ENCODE results near the gene NACA2.

Gene NACA2

GRCh38 chr17:61619953-61620352, 28.9 kb upstream of the NACA2 start:
- no peak for TF ChIP-seq JUND (IDR thresholded peaks at IDR 0.05; ENCODE audit: low read depth)
- no peak for DNase-seq (ENCODE audit: low read depth in 1 of 2, low spot score in 1 of 2)
- in situ Hi-C loops (cut with HindIII; ENCODE audit: low pct_unique_long_range_greater_than_20kb, low sequenced_read_pairs) = no loop called here

- in situ Hi-C loops (cut with HindIII; ENCODE audit: low pct_unique_long_range_greater_than_20kb, low sequenced_read_pairs) = no loop called here
- no peak for DNase-seq (ENCODE audit: low read depth in 1 of 2, low spot score in 1 of 2)
These were observed 28.5 kb upstream of the NACA2 start for GRCh38 chr17:61619493-61619892.

DNA sequence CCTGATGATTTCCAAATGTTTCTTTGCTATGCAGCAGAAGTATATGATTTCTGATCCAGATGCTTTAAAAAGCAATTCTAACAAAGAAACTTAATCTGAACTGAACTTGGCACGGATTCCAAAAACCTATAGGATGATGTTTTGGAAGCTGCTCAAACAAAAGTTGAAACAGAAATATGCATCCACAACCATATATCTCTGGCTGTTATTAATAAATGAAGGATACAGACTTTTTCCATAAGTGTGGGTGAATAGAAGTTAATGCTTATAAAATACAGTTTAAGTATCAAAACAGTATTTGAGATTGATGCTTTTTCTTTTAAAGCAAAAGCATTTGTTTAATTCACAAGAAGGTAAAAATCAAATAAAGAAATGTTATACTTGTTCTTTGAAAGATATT, 27.9 kb upstream of the NACA2 start:
- no peak for DNase-seq (ENCODE audit: low read depth in 1 of 2, low spot score in 1 of 2)
- no peak for TF ChIP-seq JUND (IDR thresholded peaks at IDR 0.05; ENCODE audit: low read depth)
- in situ Hi-C loops (cut with HindIII; ENCODE audit: low pct_unique_long_range_greater_than_20kb, low sequenced_read_pairs) = no loop called here

More at GRCh38 chr17:61619493-61619892, 28.5 kb upstream of the NACA2 start:
- TF ChIP-seq JUND (IDR thresholded peaks at IDR 0.05; ENCODE audit: low read depth) = no peak

DNA sequence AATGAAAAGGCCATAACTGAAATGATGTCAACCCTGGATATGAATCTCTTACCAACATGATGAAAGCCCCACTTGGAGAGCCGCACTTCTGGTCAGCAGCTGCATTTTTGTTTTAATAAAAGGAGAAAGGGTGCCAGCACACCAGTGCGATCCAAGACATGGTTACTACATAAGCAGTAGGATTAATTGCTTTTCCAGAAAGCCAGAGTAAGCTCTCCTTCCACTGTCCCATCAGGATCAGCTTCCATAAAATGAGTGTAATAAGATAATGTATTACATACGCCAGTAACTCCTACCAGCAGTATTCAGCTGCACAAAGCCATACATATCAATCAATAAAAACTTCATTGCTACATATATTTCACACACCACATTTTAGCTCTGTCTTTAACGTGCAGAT, 26.3 kb upstream of the NACA2 start:
- no peak for TF ChIP-seq JUND (IDR thresholded peaks at IDR 0.05; ENCODE audit: low read depth)
- DNase-seq (ENCODE audit: low read depth in 1 of 2, low spot score in 1 of 2) = no peak
- in situ Hi-C loops (cut with HindIII; ENCODE audit: low pct_unique_long_range_greater_than_20kb, low sequenced_read_pairs) = no loop called here

DNA sequence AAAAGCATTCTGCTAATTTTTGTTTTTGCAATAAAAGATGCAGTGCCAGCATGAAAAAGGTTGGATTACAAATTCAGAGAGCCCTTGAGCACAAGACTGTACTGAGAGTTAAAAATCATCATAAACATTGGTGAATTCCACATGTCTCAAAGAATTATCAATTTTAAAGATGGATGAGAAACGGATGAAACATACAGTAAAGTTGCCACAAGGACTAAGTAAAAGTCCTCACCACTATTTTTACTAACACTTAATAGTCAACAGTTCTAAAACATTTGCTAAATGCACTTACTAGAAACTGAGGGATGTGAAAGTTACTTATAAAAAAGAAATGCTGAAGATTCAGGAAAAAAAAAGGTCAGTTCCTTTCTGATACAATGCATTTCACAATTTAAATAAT, 25.8 kb upstream of the NACA2 start:
- TF ChIP-seq JUND (IDR thresholded peaks at IDR 0.05; ENCODE audit: low read depth) = no peak
- in situ Hi-C loops (cut with HindIII; ENCODE audit: low pct_unique_long_range_greater_than_20kb, low sequenced_read_pairs) = no loop called here

GRCh38 chr17:61614219-61614618, 23.2 kb upstream of the NACA2 start:
- no peak for TF ChIP-seq JUND (IDR thresholded peaks at IDR 0.05; ENCODE audit: low read depth)
- no peak for DNase-seq (ENCODE audit: low read depth in 1 of 2, low spot score in 1 of 2)
- in situ Hi-C loops (cut with HindIII; ENCODE audit: low pct_unique_long_range_greater_than_20kb, low sequenced_read_pairs) = no loop called here

More for the DNA sequence above, 25.8 kb upstream of the NACA2 start:
- DNase-seq (ENCODE audit: low read depth in 1 of 2, low spot score in 1 of 2) = no peak

DNA sequence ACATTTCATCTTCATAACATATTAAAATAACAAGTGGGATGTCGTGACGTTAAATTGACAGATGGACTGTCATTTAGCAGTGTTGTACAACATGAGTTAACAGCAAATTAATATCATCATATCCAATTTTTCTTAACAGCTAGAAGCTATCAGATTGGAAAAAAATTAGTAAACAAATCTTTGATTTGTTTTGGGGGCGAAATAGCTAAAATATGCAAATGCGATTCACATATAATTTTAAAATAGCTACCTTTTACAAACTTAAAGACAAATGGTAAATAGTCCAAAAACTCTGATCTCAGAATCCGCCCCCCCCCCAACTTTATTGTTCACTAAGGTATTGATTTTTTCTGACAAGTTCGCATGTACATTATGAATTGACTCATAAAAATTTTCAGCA, 20.3 kb upstream of the NACA2 start:
- no peak for DNase-seq (ENCODE audit: low read depth in 1 of 2, low spot score in 1 of 2)
- in situ Hi-C loops (cut with HindIII; ENCODE audit: low pct_unique_long_range_greater_than_20kb, low sequenced_read_pairs) = no loop called here
- TF ChIP-seq JUND (IDR thresholded peaks at IDR 0.05; ENCODE audit: low read depth) = no peak

DNA sequence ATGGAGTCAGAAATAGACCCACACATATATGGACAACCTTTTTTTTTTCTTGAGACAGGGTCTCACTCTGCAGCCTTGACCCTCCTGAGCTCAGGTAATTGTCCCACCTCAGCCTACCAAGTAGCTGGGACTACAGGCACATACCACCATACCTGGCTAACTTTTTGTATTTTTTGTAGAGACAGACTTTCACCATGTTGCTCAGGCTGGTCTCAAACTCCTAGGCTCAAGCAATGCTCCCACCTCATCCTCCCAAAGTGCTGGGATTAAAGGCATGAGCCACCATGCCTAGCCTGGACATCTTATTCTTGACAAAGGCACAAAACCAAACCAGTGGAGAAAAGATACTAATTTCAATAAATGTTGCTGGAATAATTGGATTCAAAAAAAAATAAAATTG, 14.7 kb upstream of the NACA2 start:
- TF ChIP-seq JUND (IDR thresholded peaks at IDR 0.05; ENCODE audit: low read depth) = no peak
- DNase-seq (ENCODE audit: low read depth in 1 of 2, low spot score in 1 of 2) = no peak
- in situ Hi-C loops (cut with HindIII; ENCODE audit: low pct_unique_long_range_greater_than_20kb, low sequenced_read_pairs) = no loop called here

- in situ Hi-C loops (cut with HindIII; ENCODE audit: low pct_unique_long_range_greater_than_20kb, low sequenced_read_pairs) = no loop called here
- TF ChIP-seq JUND (IDR thresholded peaks at IDR 0.05; ENCODE audit: low read depth) = no peak
- no peak for DNase-seq (ENCODE audit: low read depth in 1 of 2, low spot score in 1 of 2)
These were observed 10.3 kb upstream of the NACA2 start for GRCh38 chr17:61601297-61601696.

DNA sequence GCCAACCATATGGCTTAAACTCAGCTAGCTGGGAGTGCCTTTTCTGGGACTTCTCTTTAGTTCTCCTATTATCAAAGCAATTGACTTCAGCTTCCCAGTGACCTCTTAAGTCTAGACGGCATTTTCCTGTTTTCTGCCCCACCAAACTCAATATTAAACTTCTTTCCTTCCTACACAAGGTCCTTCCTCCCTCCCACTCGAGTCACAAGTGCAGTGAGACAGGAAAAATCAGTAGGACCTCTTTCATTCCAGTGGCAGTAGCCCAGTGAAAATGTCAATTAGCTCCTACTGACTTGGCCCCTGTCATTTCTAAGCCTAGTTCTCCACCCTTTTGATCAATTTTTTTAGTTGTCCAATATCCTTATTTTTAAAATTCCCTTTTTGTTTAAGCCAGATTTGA, 9.6 kb upstream of the NACA2 start:
- TF ChIP-seq JUND (IDR thresholded peaks at IDR 0.05; ENCODE audit: low read depth) = no peak
- DNase-seq (ENCODE audit: low read depth in 1 of 2, low spot score in 1 of 2) = no peak
- in situ Hi-C loops (cut with HindIII; ENCODE audit: low pct_unique_long_range_greater_than_20kb, low sequenced_read_pairs) = no loop called here

DNA sequence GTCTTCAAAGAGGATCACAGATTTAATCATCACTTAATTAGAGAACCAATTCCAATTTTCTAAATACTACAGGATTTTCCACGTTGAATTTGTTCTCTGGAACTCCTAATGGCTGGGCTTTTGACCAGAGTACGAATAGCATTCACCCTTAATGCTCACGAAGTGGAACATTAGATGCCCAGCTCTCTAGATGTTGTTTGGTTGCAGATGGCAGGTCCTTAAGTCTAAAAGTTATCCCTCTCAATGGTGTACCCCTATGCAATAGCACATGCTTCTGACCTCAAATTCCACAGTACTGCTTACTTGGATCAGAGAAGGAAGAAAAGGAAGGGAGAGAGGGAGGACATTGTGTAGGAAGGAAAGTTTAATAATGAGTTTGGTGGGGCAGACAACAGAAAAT, 8.6 kb upstream of the NACA2 start:
- in situ Hi-C loops (cut with HindIII; ENCODE audit: low pct_unique_long_range_greater_than_20kb, low sequenced_read_pairs) = no loop called here
- no peak for DNase-seq (ENCODE audit: low read depth in 1 of 2, low spot score in 1 of 2)
- no peak for TF ChIP-seq JUND (IDR thresholded peaks at IDR 0.05; ENCODE audit: low read depth)

DNA sequence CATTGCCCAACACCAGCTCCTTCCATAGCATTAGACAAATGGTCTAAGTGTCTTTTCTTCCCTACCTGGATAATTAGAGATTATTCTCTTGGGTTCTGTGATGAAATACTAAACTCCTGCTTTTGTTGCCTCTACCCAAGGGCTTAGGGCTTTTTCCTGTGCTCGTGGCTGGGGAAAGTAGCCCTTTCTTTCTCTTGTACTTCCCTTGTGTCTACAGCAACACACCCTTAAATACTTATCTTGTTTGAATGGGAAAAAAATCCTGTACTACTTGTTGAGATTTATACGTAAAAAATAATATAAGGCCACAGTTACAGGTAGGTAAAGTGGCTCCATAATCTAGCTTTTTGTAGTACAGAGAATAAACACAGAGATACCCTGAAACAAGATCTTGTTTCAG, 7.0 kb upstream of the NACA2 start:
- TF ChIP-seq JUND (IDR thresholded peaks at IDR 0.05; ENCODE audit: low read depth) = no peak
- in situ Hi-C loops (cut with HindIII; ENCODE audit: low pct_unique_long_range_greater_than_20kb, low sequenced_read_pairs) = no loop called here
- no peak for DNase-seq (ENCODE audit: low read depth in 1 of 2, low spot score in 1 of 2)

- in situ Hi-C loops (cut with HindIII; ENCODE audit: low pct_unique_long_range_greater_than_20kb, low sequenced_read_pairs) = no loop called here
- no peak for TF ChIP-seq JUND (IDR thresholded peaks at IDR 0.05; ENCODE audit: low read depth)
- DNase-seq (ENCODE audit: low read depth in 1 of 2, low spot score in 1 of 2) = no peak
These were observed 6.6 kb upstream of the NACA2 start for GRCh38 chr17:61597607-61598006.

DNA sequence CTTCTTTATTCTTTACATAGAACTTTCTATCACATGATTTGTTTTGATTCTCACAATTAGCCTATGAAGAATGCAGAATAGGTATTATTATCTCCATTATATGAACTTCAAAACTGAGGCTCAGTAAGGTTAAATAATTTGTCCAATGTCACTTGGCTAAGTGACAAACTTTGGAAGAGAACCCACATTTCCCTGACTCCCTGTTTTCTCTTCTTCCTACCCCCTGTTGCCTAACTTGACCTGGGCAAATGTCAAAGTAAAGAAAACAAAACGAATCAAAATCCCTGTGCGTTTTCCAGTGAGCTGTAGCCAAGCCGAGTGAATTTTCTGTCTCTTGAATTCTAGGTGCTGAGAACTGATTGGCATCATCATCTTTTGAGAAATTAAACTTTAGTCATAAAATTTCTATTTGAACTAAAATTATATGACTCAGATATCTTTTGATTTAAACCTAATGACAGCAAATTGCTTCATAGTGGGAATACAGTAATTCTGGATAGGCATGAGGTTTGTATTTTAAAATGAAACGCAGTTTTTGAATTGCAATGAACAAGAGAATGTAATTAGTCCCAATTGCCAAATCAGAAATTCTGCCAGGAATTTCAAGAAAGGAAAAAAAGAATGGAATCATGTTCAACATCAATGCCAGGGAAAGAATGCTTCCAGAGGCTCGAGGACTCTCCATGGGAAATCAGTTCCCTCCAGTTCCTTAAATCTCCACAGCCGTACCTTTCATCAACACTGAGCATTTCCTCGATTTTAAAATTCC, 4.6 kb upstream of the NACA2 start:
- in situ Hi-C loops (cut with HindIII; ENCODE audit: low pct_unique_long_range_greater_than_20kb, low sequenced_read_pairs) = no loop called here
- no peak for DNase-seq (ENCODE audit: low read depth in 1 of 2, low spot score in 1 of 2)
- TF ChIP-seq JUND (IDR thresholded peaks at IDR 0.05; ENCODE audit: low read depth) = no peak

All from T47D (cell line).